Breast epithelium (tissue), 4 donors: ENCODE results near the gene PLXNA4. TPM values are rescaled to one million over a fixed set of nuclear protein-coding genes. Genes with fewer than 3 reads are reported as not detected.

Experiments used
- DNase-seq, 2 donors: peaks; one replicate each; pipeline ENCODE4 v3.0.0-alpha.2; 2019; ENCODE audit warnings: low spot score in 2 of 2
- H3K27ac ChIP-seq, 2 donors: fragments of 200-600 bp; sonication (generic) in 1 of 2; one replicate each; pipeline ENCODE4 v1.5.1; 2016 to 2019; ENCODE audit warnings: mild to moderate bottlenecking in 1 of 2
- H3K27me3 ChIP-seq, 2 donors: fragments of 200-600 bp; sonication (generic) in 1 of 2; one replicate each; pipeline versions ENCODE4 v1.5.1 to v1.6.0; 2017 to 2019; ENCODE audit warnings: control low read depth in 1 of 2, mild to moderate bottlenecking in 1 of 2
- H3K36me3 ChIP-seq: fragments of 200-600 bp; one replicate; pipeline ENCODE4 v1.5.1; 2019
- H3K4me1 ChIP-seq, 2 donors: fragments of 200-600 bp; sonication (generic); one replicate each; pipeline ENCODE4 v1.5.1; 2016 to 2019; ENCODE audit warnings: control low read depth in 1 of 2
- H3K4me3 ChIP-seq, 3 donors: fragments of 200-600 bp; sonication (generic); 1 replicate in 2 of 3; 2 replicates in 1 of 3; pipeline ENCODE4 v1.5.1; 2016 to 2019; ENCODE audit warnings: mild to moderate bottlenecking in 3 of 3, moderate library complexity in 2 of 3
- H3K9me3 ChIP-seq, 2 donors: fragments of 200-600 bp; sonication (generic) in 1 of 2; one replicate each; pipeline ENCODE4 v1.5.1; 2016 to 2019; ENCODE audit warnings: control low read depth in 1 of 2
- POLR2A ChIP-seq: fragments of 450-650 bp; IDR thresholded peaks from one replicate; pipeline ENCODE4 v1.6.1; 2016; ENCODE audit warnings: antibody characterized with exemption, mild to moderate bottlenecking, moderate library complexity
- POLR2AphosphoS5 ChIP-seq, 3 donors: sonication (generic); formaldehyde crosslinking; IDR thresholded peaks; one replicate each; pipeline ENCODE4 v1.6.1; 2017; ENCODE audit warnings: antibody characterized with exemption in 3 of 3
- intact Hi-C: fragments of 100-400 bp; cut with DNase I; formaldehyde crosslinking; loops from one replicate; pipeline ENCODE4 v1.15.1; 2023; ENCODE audit warnings: low total_unique reads
- total RNA-seq, 3 donors: library from RNA; depleted of rRNA; stranded (reverse); fragments of >200 nt; gene quantifications; one replicate each; pipeline ENCODE4 v1.1.0, GENCODE V29; 2016
- TF ChIP-seq, protein P1 (sequence below), 3 donors: fragments of 450-650 bp; IDR thresholded peaks; one replicate each; pipeline ENCODE4 v1.5.1; 2016 to 2017; ENCODE audit warnings: antibody characterized with exemption in 3 of 3, mild to moderate bottlenecking in 3 of 3, moderate library complexity in 3 of 3

PLXNA4 gene
- total RNA-seq, 3 donors from 2014 or later: 7.2 to 32.5 (median 26.2) TPM

- no peaks in the 10 kb centered on the region for H3K4me1 ChIP-seq
- H3K27me3 ChIP-seq: no peaks in the 10 kb centered on the region
- H3K4me3 ChIP-seq: no peak overlapping the region
- no peaks in the 10 kb centered on the region for H3K9me3 ChIP-seq
- H3K27ac ChIP-seq: no peak overlapping the region
- H3K36me3 ChIP-seq: no peaks in the 10 kb centered on the region
- intact Hi-C loops: loop anchor here (5.0 kb wide), 1 partner anchor 1207 kb away; no protein-coding TSS in a partner anchor
- no peak for DNase-seq
- TF ChIP-seq, protein P1, sequence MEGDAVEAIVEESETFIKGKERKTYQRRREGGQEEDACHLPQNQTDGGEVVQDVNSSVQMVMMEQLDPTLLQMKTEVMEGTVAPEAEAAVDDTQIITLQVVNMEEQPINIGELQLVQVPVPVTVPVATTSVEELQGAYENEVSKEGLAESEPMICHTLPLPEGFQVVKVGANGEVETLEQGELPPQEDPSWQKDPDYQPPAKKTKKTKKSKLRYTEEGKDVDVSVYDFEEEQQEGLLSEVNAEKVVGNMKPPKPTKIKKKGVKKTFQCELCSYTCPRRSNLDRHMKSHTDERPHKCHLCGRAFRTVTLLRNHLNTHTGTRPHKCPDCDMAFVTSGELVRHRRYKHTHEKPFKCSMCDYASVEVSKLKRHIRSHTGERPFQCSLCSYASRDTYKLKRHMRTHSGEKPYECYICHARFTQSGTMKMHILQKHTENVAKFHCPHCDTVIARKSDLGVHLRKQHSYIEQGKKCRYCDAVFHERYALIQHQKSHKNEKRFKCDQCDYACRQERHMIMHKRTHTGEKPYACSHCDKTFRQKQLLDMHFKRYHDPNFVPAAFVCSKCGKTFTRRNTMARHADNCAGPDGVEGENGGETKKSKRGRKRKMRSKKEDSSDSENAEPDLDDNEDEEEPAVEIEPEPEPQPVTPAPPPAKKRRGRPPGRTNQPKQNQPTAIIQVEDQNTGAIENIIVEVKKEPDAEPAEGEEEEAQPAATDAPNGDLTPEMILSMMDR (IDR thresholded peaks at IDR 0.05): no peak
- TF ChIP-seq POLR2AphosphoS5 (IDR thresholded peaks at IDR 0.05) (no peak), POLR2A (no peak)
Observed at GRCh38 chr7:132609906-132610520, 33.7 kb upstream of the PLXNA4 start.

DNA sequence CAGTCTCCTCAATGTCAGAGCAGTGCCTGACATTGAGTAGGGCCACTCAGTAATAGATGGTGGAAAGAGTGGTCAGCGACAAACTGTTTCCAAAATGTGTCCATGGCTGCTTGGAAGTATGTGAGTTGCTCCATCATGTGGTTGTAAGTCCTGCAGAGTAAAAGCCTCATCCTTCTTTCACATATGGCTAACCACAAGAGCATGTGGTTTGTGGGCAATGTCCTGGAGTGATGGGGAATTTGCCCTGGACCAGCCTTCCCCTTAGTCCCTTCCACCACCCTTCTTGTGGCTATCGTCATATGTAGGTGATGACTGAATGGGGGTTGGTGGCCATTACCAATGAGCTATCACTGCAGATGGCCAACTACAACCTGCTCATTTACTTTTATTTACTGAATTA, 33.0 kb upstream of the PLXNA4 start:
- Histone ChIP-seq H3K4me3 (no peak overlapping the region), H3K9me3 (no peaks in the 10 kb centered on the region), H3K27ac (no peak overlapping the region), H3K4me1 (no peaks in the 10 kb centered on the region), H3K36me3 (no peaks in the 10 kb centered on the region), H3K27me3 (no peaks in the 10 kb centered on the region)
- intact Hi-C loops: no loop called here
- TF ChIP-seq, protein P1 (IDR thresholded peaks at IDR 0.05): no peak
- TF ChIP-seq POLR2A (no peak), POLR2AphosphoS5 (IDR thresholded peaks at IDR 0.05) (no peak)
- no peak for DNase-seq

DNA sequence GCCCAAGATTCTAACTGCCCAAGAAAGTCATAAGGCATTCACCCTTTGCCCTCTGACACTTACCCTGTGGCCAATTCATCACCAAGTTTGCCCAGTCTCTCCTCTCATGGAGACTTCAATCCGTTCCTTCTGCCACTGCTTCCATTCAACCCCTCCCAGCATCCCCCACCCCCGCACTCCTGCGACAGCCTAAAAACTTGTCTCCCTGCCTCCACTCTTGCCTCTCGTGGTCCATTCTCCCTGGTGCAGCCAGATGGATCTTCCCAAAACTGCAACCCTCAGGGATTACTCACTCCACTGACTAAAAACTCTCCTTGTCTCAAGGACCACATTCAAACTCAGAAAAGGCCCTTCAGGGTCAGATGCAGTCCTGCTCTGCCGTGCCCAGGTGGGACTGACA, 32.3 kb upstream of the PLXNA4 start:
- TF ChIP-seq, protein P1 (IDR thresholded peaks at IDR 0.05): no peak
- intact Hi-C loops: no loop called here
- Histone ChIP-seq H3K27ac (no peak overlapping the region), H3K9me3 (no peaks in the 10 kb centered on the region), H3K36me3 (no peaks in the 10 kb centered on the region), H3K4me3 (no peak overlapping the region), H3K4me1 (no peaks in the 10 kb centered on the region), H3K27me3 (no peaks in the 10 kb centered on the region)
- DNase-seq: no peak

DNA sequence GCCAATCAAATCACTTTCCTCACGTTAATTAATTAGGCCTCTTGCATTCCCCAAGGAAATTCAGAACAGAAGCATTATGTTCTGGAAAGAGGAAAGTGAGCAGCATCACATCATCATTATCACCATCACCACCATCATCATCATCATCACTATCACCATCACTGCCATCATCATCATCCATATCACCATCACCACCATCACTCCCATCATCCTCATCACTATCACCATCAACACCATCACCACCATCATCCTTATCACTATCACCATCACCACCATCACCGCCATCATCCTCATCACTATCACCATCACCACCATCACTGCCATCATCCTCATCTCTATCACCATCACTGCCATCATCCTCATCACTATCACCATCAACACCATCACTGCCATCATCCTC, 31.4 kb upstream of the PLXNA4 start:
- no peaks in the 10 kb centered on the region for H3K4me1 ChIP-seq
- H3K36me3 ChIP-seq: no peaks in the 10 kb centered on the region
- DNase-seq: no peak
- intact Hi-C loops: no loop called here
- no peak overlapping the region for H3K4me3 ChIP-seq
- H3K27me3 ChIP-seq: no peaks in the 10 kb centered on the region
- no peak for TF ChIP-seq POLR2A
- TF ChIP-seq, protein P1 (IDR thresholded peaks at IDR 0.05): no peak
- no peak for TF ChIP-seq POLR2AphosphoS5 (IDR thresholded peaks at IDR 0.05)
- H3K27ac ChIP-seq: no peak overlapping the region
- no peaks in the 10 kb centered on the region for H3K9me3 ChIP-seq

GRCh38 chr7:132604121-132604520, 27.9 kb upstream of the PLXNA4 start:
- H3K4me1 ChIP-seq: no peaks in the 10 kb centered on the region
- intact Hi-C loops: no loop called here
- DNase-seq: no peak
- TF ChIP-seq, protein P1 (IDR thresholded peaks at IDR 0.05): no peak
- TF ChIP-seq POLR2A: no peak
- H3K27ac ChIP-seq: no peak overlapping the region
- no peak overlapping the region for H3K4me3 ChIP-seq
- H3K9me3 ChIP-seq: no peaks in the 10 kb centered on the region
- H3K27me3 ChIP-seq: no peaks in the 10 kb centered on the region
- H3K36me3 ChIP-seq: no peaks in the 10 kb centered on the region
